ENCODE results near the gene CATSPER3.

The CATSPER3 gene

GRCh38 chr5:135041145-135041587 lies 73.5 kb downstream of the CATSPER3 start:
- Histone ChIP-seq H3K9me3 (ENCODE audit: control insufficient read depth, insufficient read depth, low read length) (no peaks in the 10 kb centered on the region), H3K36me3 (ENCODE audit: control insufficient read depth, insufficient read depth, low read length) (no peaks in the 10 kb centered on the region), H3K9ac (ENCODE audit: low read depth, low read length) (no peak overlapping the region), H3K4me3 (ENCODE audit: low read depth, low read length) (peak overlapping the region; percentile 31), H3K4me1 (ENCODE audit: control insufficient read depth, insufficient read depth, low read length) (no peaks in the 10 kb centered on the region), H3K27me3 (ENCODE audit: control insufficient read depth, insufficient read depth, low read length) (peaks cover 99% of the 10 kb centered on the region)

GRCh38 chr5:135041726-135042125 lies 74.0 kb downstream of the CATSPER3 start:
- Histone ChIP-seq H3K36me3 (ENCODE audit: control insufficient read depth, insufficient read depth, low read length) (no peaks in the 10 kb centered on the region), H3K9ac (ENCODE audit: low read depth, low read length) (no peak overlapping the region), H3K27me3 (ENCODE audit: control insufficient read depth, insufficient read depth, low read length) (peaks cover 99% of the 10 kb centered on the region), H3K4me1 (ENCODE audit: control insufficient read depth, insufficient read depth, low read length) (no peaks in the 10 kb centered on the region), H3K9me3 (ENCODE audit: control insufficient read depth, insufficient read depth, low read length) (no peaks in the 10 kb centered on the region), H3K4me3 (ENCODE audit: low read depth, low read length) (peak overlapping the region; percentile 14)

- no peak overlapping the region for H3K4me3 ChIP-seq (ENCODE audit: low read depth, low read length)
- peaks cover 98% of the 10 kb centered on the region for H3K27me3 ChIP-seq (ENCODE audit: control insufficient read depth, insufficient read depth, low read length)
- no peaks in the 10 kb centered on the region for H3K4me1 ChIP-seq (ENCODE audit: control insufficient read depth, insufficient read depth, low read length)
- no peaks in the 10 kb centered on the region for H3K36me3 ChIP-seq (ENCODE audit: control insufficient read depth, insufficient read depth, low read length)
- no peak overlapping the region for H3K9ac ChIP-seq (ENCODE audit: low read depth, low read length)
- H3K9me3 ChIP-seq (ENCODE audit: control insufficient read depth, insufficient read depth, low read length), result no peaks in the 10 kb centered on the region
Measured at GRCh38 chr5:135042595-135042994, 74.9 kb downstream of the CATSPER3 start.

GRCh38 chr5:135045488-135045887 lies 77.8 kb downstream of the CATSPER3 start:
- no peaks in the 10 kb centered on the region for H3K4me1 ChIP-seq (ENCODE audit: control insufficient read depth, insufficient read depth, low read length)
- H3K27me3 ChIP-seq (ENCODE audit: control insufficient read depth, insufficient read depth, low read length), result peaks cover 99% of the 10 kb centered on the region
- no peaks in the 10 kb centered on the region for H3K36me3 ChIP-seq (ENCODE audit: control insufficient read depth, insufficient read depth, low read length)
- H3K9ac ChIP-seq (ENCODE audit: low read depth, low read length), result no peak overlapping the region
- H3K9me3 ChIP-seq (ENCODE audit: control insufficient read depth, insufficient read depth, low read length), result no peaks in the 10 kb centered on the region
- H3K4me3 ChIP-seq (ENCODE audit: low read depth, low read length), result no peak overlapping the region

- no peaks in the 10 kb centered on the region for H3K4me1 ChIP-seq (ENCODE audit: control insufficient read depth, insufficient read depth, low read length)
- H3K36me3 ChIP-seq (ENCODE audit: control insufficient read depth, insufficient read depth, low read length), result no peaks in the 10 kb centered on the region
- no peaks in the 10 kb centered on the region for H3K9me3 ChIP-seq (ENCODE audit: control insufficient read depth, insufficient read depth, low read length)
- H3K27me3 ChIP-seq (ENCODE audit: control insufficient read depth, insufficient read depth, low read length), result peaks cover 99% of the 10 kb centered on the region
- no peak overlapping the region for H3K9ac ChIP-seq (ENCODE audit: low read depth, low read length)
- no peak overlapping the region for H3K4me3 ChIP-seq (ENCODE audit: low read depth, low read length)
Measured at GRCh38 chr5:135046661-135047346, 79.1 kb downstream of the CATSPER3 start.

GRCh38 chr5:135047347-135047695 lies 79.6 kb downstream of the CATSPER3 start:
- Histone ChIP-seq H3K4me1 (ENCODE audit: control insufficient read depth, insufficient read depth, low read length) (no peaks in the 10 kb centered on the region), H3K9me3 (ENCODE audit: control insufficient read depth, insufficient read depth, low read length) (no peaks in the 10 kb centered on the region), H3K4me3 (ENCODE audit: low read depth, low read length) (no peak overlapping the region), H3K27me3 (ENCODE audit: control insufficient read depth, insufficient read depth, low read length) (peaks cover 99% of the 10 kb centered on the region), H3K36me3 (ENCODE audit: control insufficient read depth, insufficient read depth, low read length) (no peaks in the 10 kb centered on the region), H3K9ac (ENCODE audit: low read depth, low read length) (no peak overlapping the region)

GRCh38 chr5:135048286-135048685 lies 80.6 kb downstream of the CATSPER3 start:
- no peaks in the 10 kb centered on the region for H3K9me3 ChIP-seq (ENCODE audit: control insufficient read depth, insufficient read depth, low read length)
- no peak overlapping the region for H3K4me3 ChIP-seq (ENCODE audit: low read depth, low read length)
- no peaks in the 10 kb centered on the region for H3K36me3 ChIP-seq (ENCODE audit: control insufficient read depth, insufficient read depth, low read length)
- H3K9ac ChIP-seq (ENCODE audit: low read depth, low read length), result no peak overlapping the region
- no peaks in the 10 kb centered on the region for H3K4me1 ChIP-seq (ENCODE audit: control insufficient read depth, insufficient read depth, low read length)
- H3K27me3 ChIP-seq (ENCODE audit: control insufficient read depth, insufficient read depth, low read length), result peaks cover 96% of the 10 kb centered on the region

- H3K27me3 ChIP-seq (ENCODE audit: control insufficient read depth, insufficient read depth, low read length), result peaks cover 95% of the 10 kb centered on the region
- no peak overlapping the region for H3K4me3 ChIP-seq (ENCODE audit: low read depth, low read length)
- no peaks in the 10 kb centered on the region for H3K4me1 ChIP-seq (ENCODE audit: control insufficient read depth, insufficient read depth, low read length)
- H3K9me3 ChIP-seq (ENCODE audit: control insufficient read depth, insufficient read depth, low read length), result no peaks in the 10 kb centered on the region
- H3K9ac ChIP-seq (ENCODE audit: low read depth, low read length), result no peak overlapping the region
- no peaks in the 10 kb centered on the region for H3K36me3 ChIP-seq (ENCODE audit: control insufficient read depth, insufficient read depth, low read length)
Measured at GRCh38 chr5:135048930-135049329, 81.2 kb downstream of the CATSPER3 start.

GRCh38 chr5:135050244-135050767 lies 82.6 kb downstream of the CATSPER3 start:
- no peaks in the 10 kb centered on the region for H3K9me3 ChIP-seq (ENCODE audit: control insufficient read depth, insufficient read depth, low read length)
- H3K27me3 ChIP-seq (ENCODE audit: control insufficient read depth, insufficient read depth, low read length), result peaks cover 89% of the 10 kb centered on the region
- no peak overlapping the region for H3K9ac ChIP-seq (ENCODE audit: low read depth, low read length)
- no peaks in the 10 kb centered on the region for H3K36me3 ChIP-seq (ENCODE audit: control insufficient read depth, insufficient read depth, low read length)
- H3K4me1 ChIP-seq (ENCODE audit: control insufficient read depth, insufficient read depth, low read length), result no peaks in the 10 kb centered on the region
- peak overlapping the region; percentile 48 for H3K4me3 ChIP-seq (ENCODE audit: low read depth, low read length)

- Histone ChIP-seq H3K27me3 (ENCODE audit: control insufficient read depth, insufficient read depth, low read length) (peaks cover 88% of the 10 kb centered on the region), H3K4me1 (ENCODE audit: control insufficient read depth, insufficient read depth, low read length) (no peaks in the 10 kb centered on the region)
Measured at GRCh38 chr5:135051399-135051798, 83.7 kb downstream of the CATSPER3 start.

GRCh38 chr5:135051872-135052271 lies 84.2 kb downstream of the CATSPER3 start:
- H3K9me3 ChIP-seq (ENCODE audit: control insufficient read depth, insufficient read depth, low read length), result no peaks in the 10 kb centered on the region
- H3K36me3 ChIP-seq (ENCODE audit: control insufficient read depth, insufficient read depth, low read length), result no peaks in the 10 kb centered on the region
- H3K27me3 ChIP-seq (ENCODE audit: control insufficient read depth, insufficient read depth, low read length), result peaks cover 84% of the 10 kb centered on the region
- H3K4me1 ChIP-seq (ENCODE audit: control insufficient read depth, insufficient read depth, low read length), result no peaks in the 10 kb centered on the region
- H3K9ac ChIP-seq (ENCODE audit: low read depth, low read length), result no peak overlapping the region
- H3K4me3 ChIP-seq (ENCODE audit: low read depth, low read length), result no peak overlapping the region

More at GRCh38 chr5:135051399-135051798, 83.7 kb downstream of the CATSPER3 start:
- no peaks in the 10 kb centered on the region for H3K9me3 ChIP-seq (ENCODE audit: control insufficient read depth, insufficient read depth, low read length)
- no peaks in the 10 kb centered on the region for H3K36me3 ChIP-seq (ENCODE audit: control insufficient read depth, insufficient read depth, low read length)
- H3K9ac ChIP-seq (ENCODE audit: low read depth, low read length), result no peak overlapping the region
- H3K4me3 ChIP-seq (ENCODE audit: low read depth, low read length), result no peak overlapping the region

GRCh38 chr5:135052511-135053145 lies 84.9 kb downstream of the CATSPER3 start:
- Histone ChIP-seq H3K36me3 (ENCODE audit: control insufficient read depth, insufficient read depth, low read length) (no peaks in the 10 kb centered on the region), H3K9me3 (ENCODE audit: control insufficient read depth, insufficient read depth, low read length) (no peaks in the 10 kb centered on the region), H3K9ac (ENCODE audit: low read depth, low read length) (no peak overlapping the region), H3K4me1 (ENCODE audit: control insufficient read depth, insufficient read depth, low read length) (no peaks in the 10 kb centered on the region), H3K4me3 (ENCODE audit: low read depth, low read length) (no peak overlapping the region), H3K27me3 (ENCODE audit: control insufficient read depth, insufficient read depth, low read length) (peaks cover 76% of the 10 kb centered on the region)
